ENCODE measurements around the gene LAMTOR1. TPM values are rescaled to one million over a fixed set of nuclear protein-coding genes. Genes with fewer than 3 reads are reported as not detected.
A peak's percentile ranks its signal among the peaks of the same experiment; 100 is the strongest.

The LAMTOR1 gene
- polyA plus RNA-seq, 1 donor (not counting 4 experiments of a cell fraction or from before 2014, with no cell fraction given): 88.5 TPM

- peaks cover 4% of the 10 kb centered on the region for H3K79me2 ChIP-seq (ENCODE audit: control insufficient read depth, insufficient read depth, low read length)
- peaks cover 31% of the 10 kb centered on the region for H3K4me1 ChIP-seq (ENCODE audit: control insufficient read depth, extremely low read depth, insufficient read depth, low read length)
- no peaks in the 10 kb centered on the region for H4K20me1 ChIP-seq (ENCODE audit: control insufficient read depth, extremely low read depth, insufficient read depth, low read length)
- H3K9ac ChIP-seq (ENCODE audit: control insufficient read depth, extremely low read depth, insufficient read depth, low read length): no peak overlapping the region
- dilution Hi-C loops (cut with MboI; ENCODE audit: extremely low pct_ligation_motif_present, low sequenced_read_pairs): no loop called here
- no peak for FAIRE-seq
- no peaks in the 10 kb centered on the region for H3K9me3 ChIP-seq (ENCODE audit: control insufficient read depth, low read depth, low read length)
- H3K27ac ChIP-seq (ENCODE audit: control insufficient read depth, insufficient read depth, low read length): no peak overlapping the region
- no peak overlapping the region for H2AFZ ChIP-seq (ENCODE audit: control insufficient read depth, low read length)
- H3K9me1 ChIP-seq (ENCODE audit: control insufficient read depth, extremely low read depth, insufficient read depth, low read length): no peaks in the 10 kb centered on the region
- no peaks in the 10 kb centered on the region for H3K27me3 ChIP-seq (ENCODE audit: control insufficient read depth, extremely low read depth, insufficient read depth, low read length)
- no peak for DNase-seq (ENCODE audit: low read depth, low spot score)
- TF ChIP-seq CTCF (optimal IDR thresholded peaks at IDR 0.05 in 1 of 3, IDR thresholded peaks at IDR 0.05 in 1 of 3, conservative IDR thresholded peaks at IDR 0.05 in 1 of 3; ENCODE audit: extremely low read depth in 1 of 3, insufficient read depth in 2 of 3, low read length in 3 of 3): no peak
- no peak for TF ChIP-seq EZH2 (IDR thresholded peaks at IDR 0.05; ENCODE audit: low read length)
- H3K4me3 ChIP-seq (ENCODE audit: control insufficient read depth in 2 of 3, extremely low read depth in 1 of 3, insufficient read depth in 2 of 3, low read depth in 1 of 3, low read length in 3 of 3): no peak overlapping the region
- H3K4me2 ChIP-seq (ENCODE audit: control insufficient read depth, extremely low read depth, insufficient read depth, low read depth, low read length): no peak overlapping the region
- H3K36me3 ChIP-seq (ENCODE audit: control insufficient read depth in 2 of 2, extremely low read depth in 1 of 2, insufficient read depth in 2 of 2, low read length in 2 of 2): peaks cover 4 to 14% of the 10 kb centered on the region in 2 experiments
Measured at GRCh38 chr11:72119198-72119597, 16.1 kb upstream of the LAMTOR1 start.

- H3K4me1 ChIP-seq (ENCODE audit: control insufficient read depth, extremely low read depth, insufficient read depth, low read length): peaks cover 46% of the 10 kb centered on the region
- H3K27ac ChIP-seq (ENCODE audit: control insufficient read depth, insufficient read depth, low read length): peak overlapping the region; percentile 99
- FAIRE-seq (peak; percentile 13), DNase-seq (ENCODE audit: low read depth, low spot score) (no peak)
- H3K4me2 ChIP-seq (ENCODE audit: control insufficient read depth, extremely low read depth, insufficient read depth, low read depth, low read length): peak overlapping the region; percentile 85
- H3K9me1 ChIP-seq (ENCODE audit: control insufficient read depth, extremely low read depth, insufficient read depth, low read length): no peaks in the 10 kb centered on the region
- no peak overlapping the region for H2AFZ ChIP-seq (ENCODE audit: control insufficient read depth, low read length)
- no peaks in the 10 kb centered on the region for H4K20me1 ChIP-seq (ENCODE audit: control insufficient read depth, extremely low read depth, insufficient read depth, low read length)
- no peaks in the 10 kb centered on the region for H3K27me3 ChIP-seq (ENCODE audit: control insufficient read depth, extremely low read depth, insufficient read depth, low read length)
- no peak for TF ChIP-seq CTCF (optimal IDR thresholded peaks at IDR 0.05 in 1 of 3, IDR thresholded peaks at IDR 0.05 in 1 of 3, conservative IDR thresholded peaks at IDR 0.05 in 1 of 3; ENCODE audit: extremely low read depth in 1 of 3, insufficient read depth in 2 of 3, low read length in 3 of 3)
- no peak for TF ChIP-seq EZH2 (IDR thresholded peaks at IDR 0.05; ENCODE audit: low read length)
- dilution Hi-C loops (cut with MboI; ENCODE audit: extremely low pct_ligation_motif_present, low sequenced_read_pairs): no loop called here
- peaks cover 4% of the 10 kb centered on the region for H3K79me2 ChIP-seq (ENCODE audit: control insufficient read depth, insufficient read depth, low read length)
- no peaks in the 10 kb centered on the region for H3K9me3 ChIP-seq (ENCODE audit: control insufficient read depth, low read depth, low read length)
- H3K36me3 ChIP-seq (ENCODE audit: control insufficient read depth in 2 of 2, extremely low read depth in 1 of 2, insufficient read depth in 2 of 2, low read length in 2 of 2): peaks cover 4 to 12% of the 10 kb centered on the region in 2 experiments
- H3K9ac ChIP-seq (ENCODE audit: control insufficient read depth, extremely low read depth, insufficient read depth, low read length): no peak overlapping the region
- H3K4me3 ChIP-seq (ENCODE audit: control insufficient read depth in 2 of 3, extremely low read depth in 1 of 3, insufficient read depth in 2 of 3, low read depth in 1 of 3, low read length in 3 of 3): peak overlapping the region in 1 of 3 experiments; percentile 37
Measured at GRCh38 chr11:72116019-72116755, 13.1 kb upstream of the LAMTOR1 start.
